Astrocyte of the hippocampus (primary cell): ENCODE results near the gene TNFRSF18.

Source experiments
- DNase-seq: peaks from one replicate; pipeline ENCODE4 v3.0.0; 2011; ENCODE audit warnings: low read depth, low spot score

Gene TNFRSF18

GRCh38 chr1:1228596-1229321 lies 22.4 kb upstream of the TNFRSF18 start:
- no peak for DNase-seq

GRCh38 chr1:1228187-1228586 lies 21.8 kb upstream of the TNFRSF18 start:
- DNase-seq, result no peak

GRCh38 chr1:1227386-1227785 lies 21.0 kb upstream of the TNFRSF18 start:
- DNase-seq, result no peak

DNA sequence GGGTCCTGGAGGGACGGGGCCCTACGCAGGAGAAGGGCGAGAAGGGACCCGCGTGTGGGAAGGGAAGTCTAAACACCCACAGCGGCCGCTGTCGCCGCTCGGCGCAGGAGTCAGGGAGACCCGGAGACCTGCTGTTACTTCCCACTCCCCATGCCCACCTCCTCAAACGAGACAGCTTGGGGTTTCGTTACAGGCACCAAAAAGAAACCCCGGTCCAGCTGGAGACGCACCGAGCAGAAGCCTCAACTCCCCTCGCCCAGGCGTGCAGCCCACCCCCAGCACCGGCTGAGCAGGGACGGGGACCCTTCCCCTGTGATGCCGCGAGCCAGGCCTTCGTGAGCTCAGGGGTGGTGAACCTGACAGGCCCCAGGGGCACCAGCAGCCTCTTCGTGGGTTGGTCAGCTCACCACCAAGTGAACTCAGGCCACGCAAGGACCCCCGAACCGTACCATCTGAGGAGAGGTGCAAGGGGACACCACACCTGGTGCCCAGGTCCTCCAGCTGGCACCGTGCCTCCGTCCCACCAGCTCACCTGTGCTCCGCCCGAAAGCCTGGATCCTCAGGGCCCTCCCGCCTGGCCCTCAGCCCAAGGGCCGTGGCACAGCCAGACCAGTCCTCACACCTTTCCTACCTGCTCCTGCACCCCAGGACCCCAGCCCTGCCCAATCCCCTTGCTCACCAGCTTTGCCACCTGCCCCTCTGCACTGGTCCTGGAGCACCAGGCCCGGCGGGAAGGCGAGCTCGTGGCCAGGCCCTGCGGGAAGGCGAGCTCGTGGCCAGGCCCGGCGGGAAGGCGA lies 20.4 kb upstream of the TNFRSF18 start:
- no peak for DNase-seq

DNA sequence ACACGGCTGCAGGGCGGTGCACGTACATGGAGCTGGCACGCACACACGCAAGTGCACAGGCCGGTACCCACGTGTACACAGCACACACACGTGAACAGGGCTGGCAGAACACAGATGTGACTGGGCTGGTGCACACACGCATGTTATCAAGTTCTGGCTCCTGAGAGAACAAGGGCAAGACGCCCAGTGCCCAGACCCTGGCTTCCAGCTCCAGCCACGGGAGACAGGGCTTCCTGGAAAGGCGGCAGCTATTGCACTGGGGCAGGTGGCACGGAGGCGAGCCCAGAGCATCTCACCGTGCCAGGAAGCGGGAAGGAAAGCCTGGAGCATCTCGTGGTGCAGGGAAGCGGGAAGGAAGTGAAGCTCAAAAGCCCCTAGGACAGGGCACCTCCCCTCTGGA lies 19.5 kb upstream of the TNFRSF18 start:
- no peak for DNase-seq

DNA sequence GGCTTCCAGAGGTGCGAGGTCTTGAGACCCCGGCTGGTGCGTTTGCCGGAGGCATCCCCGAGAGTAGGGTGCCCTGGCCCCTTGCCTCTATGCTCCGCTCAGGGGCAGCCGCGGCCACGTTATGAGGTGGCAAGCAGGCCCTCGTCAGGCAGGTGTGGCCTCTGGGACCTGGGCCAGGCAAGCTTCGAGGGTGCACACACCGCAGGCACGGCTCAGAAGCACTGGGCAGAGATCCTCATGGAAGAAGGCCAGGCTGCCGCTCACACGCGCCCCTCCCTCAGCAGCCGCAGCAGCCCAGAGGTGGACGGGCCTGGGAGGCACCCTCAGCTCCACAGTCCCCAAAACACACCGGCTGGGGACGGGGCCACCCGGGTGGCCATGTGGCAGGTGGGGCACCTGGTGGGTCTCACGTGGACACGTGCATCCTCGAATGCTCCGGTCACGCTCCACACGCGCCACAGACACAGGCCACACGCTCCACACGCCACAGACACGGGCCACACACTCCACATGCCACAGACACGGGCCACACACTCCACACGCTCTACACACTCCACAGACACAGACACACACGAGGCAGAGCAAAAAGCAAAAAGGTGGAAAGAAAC lies 18.9 kb upstream of the TNFRSF18 start:
- DNase-seq, result no peak

GRCh38 chr1:1223891-1224290 lies 17.5 kb upstream of the TNFRSF18 start:
- no peak for DNase-seq

DNA sequence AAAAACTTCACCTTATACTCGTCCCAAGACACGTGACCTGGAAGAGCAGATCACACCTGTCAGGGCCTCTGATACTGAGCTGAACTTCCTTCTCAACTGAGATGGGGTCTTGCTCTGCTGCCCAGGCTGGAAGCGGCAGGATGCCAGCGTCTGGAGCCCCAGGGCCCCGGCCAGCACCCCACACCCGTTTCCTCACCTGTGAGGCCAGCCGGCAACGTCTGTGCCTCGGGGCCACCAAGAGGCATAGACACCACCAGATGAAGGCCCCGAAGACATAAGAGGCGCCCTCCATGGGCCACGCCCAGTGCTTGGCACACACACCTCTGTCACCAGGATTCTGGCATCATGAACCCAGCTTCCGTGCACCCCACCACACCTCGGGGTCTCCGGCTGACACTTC lies 16.9 kb upstream of the TNFRSF18 start:
- no peak for DNase-seq

DNA sequence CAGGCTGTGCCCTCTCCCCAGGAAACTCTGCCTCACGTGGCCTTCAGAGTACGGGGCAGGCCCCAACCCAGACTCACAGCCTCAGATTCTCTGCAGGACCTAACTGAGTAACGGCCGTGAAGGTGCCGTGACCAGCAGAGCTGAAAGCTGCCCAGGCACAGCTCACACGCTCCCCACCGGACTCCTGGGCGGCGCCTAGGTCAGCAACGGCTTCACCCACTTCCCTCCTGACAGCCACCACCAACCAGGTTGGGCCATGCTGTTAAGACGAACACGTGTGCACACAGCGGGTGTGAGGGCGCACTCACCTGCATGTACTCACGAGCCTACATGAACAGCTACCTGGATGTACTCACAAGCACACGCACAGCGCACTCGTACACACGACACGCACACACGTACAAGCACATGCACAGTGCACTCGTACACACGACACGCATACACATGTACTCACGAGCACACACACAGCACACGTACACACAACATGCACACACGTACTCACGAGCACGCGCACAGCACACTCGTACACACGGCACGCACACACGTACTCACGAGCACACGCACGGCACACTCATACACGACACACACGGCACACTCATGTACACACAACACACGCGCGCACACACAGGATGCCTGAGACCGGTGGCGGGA lies 16.3 kb upstream of the TNFRSF18 start:
- no peak for DNase-seq

DNA sequence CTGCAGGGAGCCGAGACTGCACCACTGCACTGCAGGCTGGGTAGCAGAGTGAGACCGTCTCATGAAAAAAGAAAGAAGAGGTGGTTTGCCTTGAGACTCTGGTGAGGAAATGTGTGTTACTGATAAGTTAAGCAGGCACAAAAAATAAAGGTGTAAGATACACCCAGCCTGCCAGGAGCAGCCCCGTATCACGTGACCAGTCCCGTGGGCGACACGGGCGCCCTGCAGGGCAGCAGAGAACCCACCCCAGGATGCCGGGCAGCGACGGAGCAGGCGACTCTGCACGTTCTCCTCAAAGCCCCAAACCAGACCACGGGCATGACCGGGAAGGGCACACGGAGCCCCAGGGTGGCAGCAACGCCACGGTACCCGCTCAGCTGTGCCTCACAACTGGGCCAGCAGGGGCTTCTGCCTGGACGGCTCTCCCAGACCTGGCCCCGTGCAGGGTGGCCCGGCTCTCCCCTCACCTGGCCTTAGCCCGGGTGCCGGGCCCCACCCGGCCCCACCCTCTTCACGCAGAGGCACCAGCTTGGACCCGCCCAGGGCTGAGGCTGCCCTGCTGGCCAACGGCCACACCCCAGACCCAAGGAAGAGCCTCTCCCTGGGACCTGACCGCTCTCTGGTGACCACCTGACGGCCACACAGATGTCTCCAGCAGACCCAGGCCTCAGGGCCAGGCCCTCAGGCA lies 15.6 kb upstream of the TNFRSF18 start:
- DNase-seq, result no peak

DNA sequence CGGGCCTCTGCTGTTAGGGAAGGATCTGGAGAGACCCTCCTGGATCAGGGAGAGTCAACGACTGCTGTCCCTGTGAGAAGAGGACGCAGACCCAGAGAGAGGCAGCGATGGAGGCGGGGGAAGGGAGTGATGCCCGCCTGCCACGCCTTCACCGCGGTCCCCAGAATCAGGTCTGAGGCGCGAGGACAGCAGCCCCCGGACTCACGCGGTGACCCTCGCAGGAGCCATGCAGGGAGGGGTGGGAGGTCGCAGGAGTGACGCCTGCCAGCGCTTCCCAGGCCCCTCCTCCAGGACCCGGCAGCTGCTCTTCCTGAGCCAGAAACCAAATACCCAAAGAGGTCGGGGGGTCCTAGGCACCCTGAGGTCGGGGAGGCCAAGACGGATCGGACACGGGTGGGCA lies 13.8 kb upstream of the TNFRSF18 start:
- no peak for DNase-seq

GRCh38 chr1:1219341-1219740 lies 12.9 kb upstream of the TNFRSF18 start:
- no peak for DNase-seq

- DNase-seq, result no peak
Observed at GRCh38 chr1:1218524-1219200, 12.3 kb upstream of the TNFRSF18 start.

GRCh38 chr1:1217621-1218523 lies 11.5 kb upstream of the TNFRSF18 start:
- DNase-seq, result peak; percentile 55

GRCh38 chr1:1216770-1217620 lies 10.6 kb upstream of the TNFRSF18 start:
- no peak for DNase-seq

GRCh38 chr1:1215881-1216605 lies 9.7 kb upstream of the TNFRSF18 start:
- DNase-seq, result no peak

DNA sequence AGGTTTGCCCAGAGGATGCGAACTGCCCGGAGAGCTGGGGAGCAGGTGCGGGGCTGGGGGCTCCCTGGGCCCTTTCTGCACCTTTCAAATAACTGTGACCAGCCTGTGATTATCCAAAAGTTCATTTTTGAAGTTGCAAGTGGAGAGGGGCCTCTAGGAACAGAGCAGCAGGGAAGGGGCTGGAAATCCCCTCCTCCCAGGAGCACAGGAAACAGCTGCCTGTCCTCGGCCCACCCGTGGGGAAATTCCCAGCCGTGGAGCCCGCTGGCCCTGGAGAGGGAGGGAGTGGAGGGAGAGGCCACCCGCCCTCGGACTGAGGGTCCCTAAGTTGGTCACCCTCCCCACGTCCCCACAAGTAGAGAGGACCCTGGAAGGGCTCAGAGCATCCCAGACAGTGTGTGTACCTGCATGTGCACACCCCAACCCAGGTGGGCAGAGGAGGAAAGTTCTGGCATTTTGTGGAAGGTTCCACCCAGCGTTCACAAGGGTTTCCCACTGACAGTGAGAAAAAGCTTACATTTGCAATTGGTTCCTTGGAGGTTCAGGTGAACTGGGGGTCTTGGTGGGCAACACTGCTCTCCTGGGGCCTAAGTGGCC lies 8.8 kb upstream of the TNFRSF18 start:
- no peak for DNase-seq
